ENCODE results near the gene GPRASP1.

GPRASP1 gene

DNA sequence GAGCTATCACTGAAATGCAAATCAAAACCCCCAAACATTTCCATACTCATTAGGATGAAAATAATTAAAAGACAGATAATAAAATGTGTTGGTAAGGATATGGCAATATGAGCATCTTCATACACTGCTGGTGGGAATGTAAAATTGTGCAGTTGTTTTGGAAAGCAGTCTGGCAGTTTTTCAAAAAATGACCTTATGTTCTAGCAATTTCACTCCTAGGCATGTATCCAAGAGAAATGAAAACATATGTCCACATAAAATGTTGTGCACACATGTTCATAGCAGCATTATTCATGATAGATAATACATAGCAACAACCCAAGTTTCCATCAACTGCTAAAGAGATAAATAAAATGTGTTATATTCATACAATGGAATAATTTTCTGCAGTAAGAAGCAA, 46.2 kb downstream of the GPRASP1 start:
- no peak for DNase-seq

Data from GF-D8 (cell line).